DMS79 treated with DMSO at 0.1 percent for 48 hours (cell line): Measurements from ENCODE around the gene FAN1.

Experiments used
- DNase-seq: peaks from one replicate; lab custom pipeline; 2025; lab: John Stamatoyannopoulos, UW

The FAN1 gene

GRCh38 chr15:30921106-30921505 lies 17.4 kb downstream of the FAN1 start:
- DNase-seq = no peak

GRCh38 chr15:30921781-30922479 lies 18.2 kb downstream of the FAN1 start:
- DNase-seq = no peak

- DNase-seq = no peak
Observed at GRCh38 chr15:30922480-30923311, 19.0 kb downstream of the FAN1 start.

- no peak for DNase-seq
Observed at GRCh38 chr15:30923429-30923828, 19.7 kb downstream of the FAN1 start.

GRCh38 chr15:30924353-30924752 lies 20.6 kb downstream of the FAN1 start:
- DNase-seq = no peak

- DNase-seq = no peak
Observed at GRCh38 chr15:30925686-30926085, 22.0 kb downstream of the FAN1 start.

GRCh38 chr15:30926161-30926560 lies 22.4 kb downstream of the FAN1 start:
- DNase-seq = no peak

- no peak for DNase-seq
Observed at GRCh38 chr15:30927148-30927761, 23.5 kb downstream of the FAN1 start.

- no peak for DNase-seq
Observed at GRCh38 chr15:30928076-30928475, 24.4 kb downstream of the FAN1 start.

GRCh38 chr15:30929064-30929669 lies 25.5 kb downstream of the FAN1 start:
- peak; percentile 18 for DNase-seq

GRCh38 chr15:30929982-30930381 lies 26.3 kb downstream of the FAN1 start:
- DNase-seq = no peak

GRCh38 chr15:30930422-30930821 lies 26.7 kb downstream of the FAN1 start:
- DNase-seq = no peak

- DNase-seq = no peak
Observed at GRCh38 chr15:30933293-30933692, 29.6 kb downstream of the FAN1 start.

GRCh38 chr15:30939161-30939560 lies 35.4 kb downstream of the FAN1 start:
- no peak for DNase-seq

- DNase-seq = no peak
Observed at GRCh38 chr15:30940359-30940758, 36.6 kb downstream of the FAN1 start.

- no peak for DNase-seq
Observed at GRCh38 chr15:30941520-30941919, 37.8 kb downstream of the FAN1 start.

GRCh38 chr15:30943654-30944335 lies 40.1 kb downstream of the FAN1 start:
- no peak for DNase-seq

- DNase-seq = no peak
Observed at GRCh38 chr15:30953183-30953582, 49.5 kb downstream of the FAN1 start.

- DNase-seq = no peak
Observed at GRCh38 chr15:30953731-30954378, 50.1 kb downstream of the FAN1 start.

- DNase-seq = no peak
Observed at GRCh38 chr15:30954674-30955073, 51.0 kb downstream of the FAN1 start.
